Measurements from ENCODE around the gene ERBB3. TPM values are rescaled to one million over a fixed set of nuclear protein-coding genes. Genes with fewer than 3 reads are reported as not detected.
"Not testable (repeated sequence)": the region's sequence is repeated elsewhere in the genome, so short reads cannot be mapped to it uniquely, and the experiment has no call there.

Gene ERBB3
- total RNA-seq, 1 donor from 2014 or later: 221 TPM

- Mint-ChIP-seq H3K4me3 (ENCODE audit: low read depth) (no peak overlapping the region), H3K27me3 (no peaks in the 10 kb centered on the region)
- TF ChIP-seq CTCF (IDR thresholded peaks at IDR 0.05; ENCODE audit: unreplicated experiment): no peak
These were observed 5.6 kb upstream of the ERBB3 start for GRCh38 chr12:56074396-56074795.

GRCh38 chr12:56077966-56078365, 2.0 kb upstream of the ERBB3 start:
- H3K4me1 Mint-ChIP-seq (ENCODE audit: low read depth): peaks cover 22% of the 10 kb centered on the region
- not testable (repeated sequence) for DNase-seq (ENCODE audit: low spot score, unreplicated experiment); H3K9me3 Mint-ChIP-seq (ENCODE audit: low read depth); H3K27me3 Mint-ChIP-seq; H3K27ac Mint-ChIP-seq; H3K36me3 Mint-ChIP-seq (ENCODE audit: insufficient read depth)
- H3K4me3 Mint-ChIP-seq (ENCODE audit: low read depth): peak overlapping the region; percentile 40

More at GRCh38 chr12:56074396-56074795, 5.6 kb upstream of the ERBB3 start:
- Mint-ChIP-seq H3K4me1 (ENCODE audit: low read depth) (peaks cover 6% of the 10 kb centered on the region), H3K9me3 (ENCODE audit: low read depth) (no peaks in the 10 kb centered on the region), H3K36me3 (ENCODE audit: insufficient read depth) (no peaks in the 10 kb centered on the region), H3K27ac (no peak overlapping the region)
- DNase-seq (ENCODE audit: low spot score, unreplicated experiment): no peak

GRCh38 chr12:56078427-56078826, 1.5 kb upstream of the ERBB3 start:
- DNase-seq (ENCODE audit: low spot score, unreplicated experiment): no peak
- no peaks in the 10 kb centered on the region for H3K27me3 Mint-ChIP-seq
- no peaks in the 10 kb centered on the region for H3K36me3 Mint-ChIP-seq (ENCODE audit: insufficient read depth)
- H3K9me3 Mint-ChIP-seq (ENCODE audit: low read depth): no peaks in the 10 kb centered on the region
- peak overlapping the region; percentile 93 for H3K4me3 Mint-ChIP-seq (ENCODE audit: low read depth)
- TF ChIP-seq CTCF (IDR thresholded peaks at IDR 0.05; ENCODE audit: unreplicated experiment): no peak
- peaks cover 22% of the 10 kb centered on the region for H3K4me1 Mint-ChIP-seq (ENCODE audit: low read depth)
- H3K27ac Mint-ChIP-seq: peak overlapping the region; percentile 99

GRCh38 chr12:56078931-56079722, 838 bp upstream of the ERBB3 start:
- peak; percentile 91 for DNase-seq (ENCODE audit: low spot score, unreplicated experiment)
- H3K9me3 Mint-ChIP-seq (ENCODE audit: low read depth): no peaks in the 10 kb centered on the region
- H3K27ac Mint-ChIP-seq: peak overlapping the region; percentile 99
- TF ChIP-seq CTCF (IDR thresholded peaks at IDR 0.05; ENCODE audit: unreplicated experiment): peak; percentile 73
- H3K27me3 Mint-ChIP-seq: no peaks in the 10 kb centered on the region
- H3K4me3 Mint-ChIP-seq (ENCODE audit: low read depth): peak overlapping the region; percentile 93
- H3K4me1 Mint-ChIP-seq (ENCODE audit: low read depth): peaks cover 27% of the 10 kb centered on the region
- peaks cover 4% of the 10 kb centered on the region for H3K36me3 Mint-ChIP-seq (ENCODE audit: insufficient read depth)

GRCh38 chr12:56080556-56081138, 682 bp downstream of the ERBB3 start:
- H3K27me3 Mint-ChIP-seq: no peaks in the 10 kb centered on the region
- H3K4me1 Mint-ChIP-seq (ENCODE audit: low read depth): peaks cover 27% of the 10 kb centered on the region
- peak overlapping the region; percentile 99 for H3K27ac Mint-ChIP-seq
- peak; percentile 9 for TF ChIP-seq CTCF (IDR thresholded peaks at IDR 0.05; ENCODE audit: unreplicated experiment)
- H3K4me3 Mint-ChIP-seq (ENCODE audit: low read depth): peak overlapping the region; percentile 93
- DNase-seq (ENCODE audit: low spot score, unreplicated experiment): peak; percentile 21
- no peaks in the 10 kb centered on the region for H3K9me3 Mint-ChIP-seq (ENCODE audit: low read depth)
- peaks cover 13% of the 10 kb centered on the region for H3K36me3 Mint-ChIP-seq (ENCODE audit: insufficient read depth)
